ENCODE data around the gene SAMM50.

SAMM50 gene

GRCh38 chr22:44032126-44032730 is 77.0 kb downstream of the SAMM50 start:
- DNase-seq: no peak

GRCh38 chr22:44033287-44033686 is 78.0 kb downstream of the SAMM50 start:
- DNase-seq: no peak

GRCh38 chr22:44033694-44034093 is 78.5 kb downstream of the SAMM50 start:
- DNase-seq: no peak

- no peak for DNase-seq
Observed at GRCh38 chr22:44037519-44038375, 82.5 kb downstream of the SAMM50 start.

- no peak for DNase-seq
Observed at GRCh38 chr22:44039566-44040171, 84.4 kb downstream of the SAMM50 start.

- no peak for DNase-seq
Observed at GRCh38 chr22:44042249-44043218, 87.3 kb downstream of the SAMM50 start.

- no peak for DNase-seq
Observed at GRCh38 chr22:44045145-44045544, 89.9 kb downstream of the SAMM50 start.

Data from left hindlimb (tissue), 1 donor.